ENCODE results near the gene TTC7B.

DNA sequence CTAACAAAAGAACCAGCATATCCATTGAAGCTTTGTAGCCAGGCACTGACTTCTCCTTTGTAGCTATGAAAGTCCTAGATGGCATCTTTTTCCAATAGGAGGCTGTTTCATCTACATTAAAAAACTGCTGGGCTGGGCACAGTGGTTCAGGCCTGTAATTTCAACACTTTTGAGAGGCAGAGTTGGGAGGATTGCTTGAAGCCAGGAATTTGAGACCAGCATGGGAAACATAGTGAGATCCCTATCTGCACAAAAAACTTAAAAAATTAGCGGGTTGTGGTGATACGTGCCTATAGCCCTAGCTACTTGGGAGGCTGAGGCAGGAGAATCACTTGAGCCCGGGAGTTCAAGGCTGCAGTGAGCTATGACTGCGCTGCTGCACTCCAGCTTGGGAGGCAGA lies 251.7 kb downstream of the TTC7B start:
- TF ChIP-seq POLR2A (IDR thresholded peaks at IDR 0.05): no peak
- TF ChIP-seq, protein P1, sequence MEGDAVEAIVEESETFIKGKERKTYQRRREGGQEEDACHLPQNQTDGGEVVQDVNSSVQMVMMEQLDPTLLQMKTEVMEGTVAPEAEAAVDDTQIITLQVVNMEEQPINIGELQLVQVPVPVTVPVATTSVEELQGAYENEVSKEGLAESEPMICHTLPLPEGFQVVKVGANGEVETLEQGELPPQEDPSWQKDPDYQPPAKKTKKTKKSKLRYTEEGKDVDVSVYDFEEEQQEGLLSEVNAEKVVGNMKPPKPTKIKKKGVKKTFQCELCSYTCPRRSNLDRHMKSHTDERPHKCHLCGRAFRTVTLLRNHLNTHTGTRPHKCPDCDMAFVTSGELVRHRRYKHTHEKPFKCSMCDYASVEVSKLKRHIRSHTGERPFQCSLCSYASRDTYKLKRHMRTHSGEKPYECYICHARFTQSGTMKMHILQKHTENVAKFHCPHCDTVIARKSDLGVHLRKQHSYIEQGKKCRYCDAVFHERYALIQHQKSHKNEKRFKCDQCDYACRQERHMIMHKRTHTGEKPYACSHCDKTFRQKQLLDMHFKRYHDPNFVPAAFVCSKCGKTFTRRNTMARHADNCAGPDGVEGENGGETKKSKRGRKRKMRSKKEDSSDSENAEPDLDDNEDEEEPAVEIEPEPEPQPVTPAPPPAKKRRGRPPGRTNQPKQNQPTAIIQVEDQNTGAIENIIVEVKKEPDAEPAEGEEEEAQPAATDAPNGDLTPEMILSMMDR (IDR thresholded peaks at IDR 0.05): no peak
